Measurements from ENCODE around the gene C19orf47. TPM values are rescaled to one million over a fixed set of nuclear protein-coding genes. Genes with fewer than 3 reads are reported as not detected.
A peak's percentile ranks its signal among the peaks of the same experiment; 100 is the strongest.

Gene C19orf47
- total RNA-seq, 1 donor from 2014 or later = 15.2 TPM

DNA sequence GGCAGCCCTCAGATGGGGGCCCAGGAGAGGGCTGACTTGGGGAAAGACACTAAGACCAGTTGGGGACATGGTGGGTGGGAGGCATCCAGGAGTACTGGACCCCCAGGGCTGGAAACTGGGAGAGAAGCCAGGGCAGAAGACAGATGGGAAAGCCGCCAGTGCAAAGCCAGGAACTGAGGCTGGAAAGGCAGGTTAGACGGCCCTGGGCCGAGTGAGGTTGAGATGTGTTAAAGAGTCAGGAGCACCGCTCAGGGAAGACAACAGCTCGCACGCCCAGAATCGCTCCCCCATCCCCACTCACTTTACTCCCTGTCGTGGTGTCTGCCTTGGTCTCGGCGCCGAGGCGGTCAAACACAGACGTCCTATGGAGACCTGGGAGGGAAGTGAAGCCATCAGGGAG is 24.5 kb downstream of the C19orf47 start:
- intact Hi-C loops (cut with DNase I) = no loop called here
- no peak for ATAC-seq
- no peak for DNase-seq (ENCODE audit: low spot score)

DNA sequence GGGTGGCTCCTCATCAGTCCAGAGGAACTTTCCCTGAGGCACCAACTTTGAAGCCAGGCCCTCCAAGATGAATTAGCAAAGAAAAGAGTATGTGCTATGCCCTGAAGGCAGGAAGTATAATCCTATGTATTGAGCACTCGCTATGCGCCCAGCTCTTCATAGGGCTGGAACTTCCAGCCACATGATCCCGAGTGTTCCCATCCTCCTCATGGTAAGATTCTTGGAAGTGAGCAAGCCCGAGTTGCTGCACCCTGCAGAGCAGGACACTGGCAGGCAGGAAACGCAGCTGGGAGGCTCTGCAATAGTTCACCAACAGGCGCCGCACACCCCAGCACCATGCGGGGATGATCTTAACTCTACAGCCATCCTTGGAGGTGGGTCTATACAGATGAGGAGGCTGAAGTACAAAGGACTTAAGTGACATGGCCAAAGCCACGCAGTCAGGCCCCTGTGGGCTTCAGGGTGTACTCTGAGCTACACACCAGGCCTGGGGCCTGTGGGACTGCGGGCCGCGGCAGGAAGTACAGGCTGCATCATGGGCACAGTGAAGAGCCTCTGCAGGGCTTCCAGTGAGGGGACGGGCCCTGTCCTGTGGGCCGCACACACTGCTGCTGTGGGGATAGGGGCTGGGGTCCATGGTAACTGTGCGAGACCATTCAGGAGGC is 25.1 kb downstream of the C19orf47 start:
- ATAC-seq (no peak), DNase-seq (ENCODE audit: low spot score) (no peak)
- intact Hi-C loops (cut with DNase I) = no loop called here

DNA sequence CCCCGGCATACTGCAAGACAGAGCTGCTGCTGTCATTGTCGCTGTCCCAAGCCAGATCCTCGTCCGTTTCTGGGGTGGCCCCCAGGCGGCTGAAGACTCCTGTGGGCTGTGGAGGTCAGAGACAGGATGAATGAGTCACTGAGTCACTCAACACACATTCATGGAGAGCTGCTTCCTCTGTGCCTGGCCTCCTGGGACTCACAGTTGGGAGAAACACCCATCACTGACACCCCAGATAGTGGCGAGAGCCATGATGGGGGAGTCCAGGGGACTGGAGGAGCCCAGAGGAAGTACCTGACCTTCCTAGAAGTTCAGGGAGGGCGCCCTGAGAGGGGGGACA is 26.0 kb downstream of the C19orf47 start:
- DNase-seq (ENCODE audit: low spot score) (no peak), ATAC-seq (no peak)
- intact Hi-C loops (cut with DNase I) = no loop called here

DNA sequence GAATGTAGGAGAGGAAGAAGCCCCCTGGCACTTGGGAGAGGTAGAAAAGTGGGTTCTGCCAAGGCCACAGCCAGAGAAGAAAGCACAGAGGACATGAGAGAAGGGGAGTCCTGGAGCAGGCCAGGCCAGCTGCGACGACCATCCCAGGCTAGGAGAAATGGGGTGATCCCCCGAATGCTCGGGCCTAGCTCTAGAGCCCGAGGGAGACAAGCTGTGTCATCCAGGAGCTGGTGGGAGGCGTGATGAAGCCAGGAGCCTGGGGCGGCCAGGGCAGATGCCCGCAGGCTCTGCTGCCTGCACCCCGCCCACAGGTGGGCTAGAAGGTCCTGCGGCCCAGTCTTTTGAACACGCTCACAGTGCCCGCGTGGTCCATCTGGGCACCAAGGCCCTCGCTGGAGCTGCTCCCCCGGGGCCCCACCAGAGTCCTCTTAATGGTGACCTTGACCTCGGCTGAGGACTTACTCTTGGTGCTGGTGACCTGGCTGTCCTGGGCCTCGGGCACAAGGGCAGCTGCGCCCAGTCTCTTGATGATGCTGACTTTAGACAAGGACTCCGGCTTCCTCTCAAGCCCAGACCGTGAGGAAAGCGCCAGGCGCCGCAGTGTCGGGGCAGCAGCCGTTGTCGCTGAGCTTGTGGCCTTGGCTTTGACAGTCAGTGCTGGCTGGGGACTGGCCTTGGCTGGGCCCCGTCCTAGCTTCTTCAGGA is 26.5 kb downstream of the C19orf47 start:
- intact Hi-C loops (cut with DNase I) = no loop called here
- ATAC-seq (no peak), DNase-seq (ENCODE audit: low spot score) (no peak)

DNA sequence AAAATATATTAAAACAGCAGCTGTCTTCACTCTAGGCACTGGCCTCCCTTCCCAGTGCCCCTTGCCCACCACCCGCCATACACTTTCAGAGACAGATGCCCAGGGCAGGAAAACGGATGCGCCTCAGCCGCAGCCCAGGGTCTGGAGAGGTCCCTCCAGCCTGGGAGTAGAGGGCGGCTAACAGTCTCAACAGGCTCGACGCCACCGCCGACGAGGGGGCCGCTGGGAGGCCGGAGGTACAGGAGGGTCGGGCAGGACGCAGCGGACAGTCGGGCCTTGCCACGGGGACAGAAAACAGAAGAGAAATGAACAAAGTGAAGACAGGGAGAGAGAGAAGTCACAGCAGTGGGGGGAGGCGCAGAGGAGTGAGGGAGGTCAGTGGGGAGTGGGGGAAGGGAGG is 27.1 kb downstream of the C19orf47 start:
- DNase-seq (ENCODE audit: low spot score) (no peak), ATAC-seq (no peak)
- intact Hi-C loops (cut with DNase I) = no loop called here

DNA sequence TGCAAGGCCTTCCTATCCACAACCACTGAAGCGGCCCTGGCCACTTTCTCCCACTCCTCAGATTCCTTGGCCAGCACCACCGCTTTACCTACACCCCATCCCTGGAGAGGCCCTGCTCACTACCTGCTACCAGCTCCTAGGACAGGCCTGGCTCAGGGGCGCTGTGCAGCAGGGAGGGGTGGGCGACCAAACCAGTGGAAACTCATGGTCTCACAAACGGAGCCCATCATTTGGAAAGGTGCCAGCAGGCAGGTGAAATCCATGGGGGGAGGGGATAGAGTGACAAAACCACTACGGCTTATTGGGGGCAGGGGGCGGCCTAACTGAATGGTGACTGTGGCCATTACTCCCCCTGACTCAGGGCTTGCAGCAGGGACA is 27.6 kb downstream of the C19orf47 start:
- no peak for DNase-seq (ENCODE audit: low spot score)
- intact Hi-C loops (cut with DNase I) = no loop called here
- ATAC-seq = no peak

DNA sequence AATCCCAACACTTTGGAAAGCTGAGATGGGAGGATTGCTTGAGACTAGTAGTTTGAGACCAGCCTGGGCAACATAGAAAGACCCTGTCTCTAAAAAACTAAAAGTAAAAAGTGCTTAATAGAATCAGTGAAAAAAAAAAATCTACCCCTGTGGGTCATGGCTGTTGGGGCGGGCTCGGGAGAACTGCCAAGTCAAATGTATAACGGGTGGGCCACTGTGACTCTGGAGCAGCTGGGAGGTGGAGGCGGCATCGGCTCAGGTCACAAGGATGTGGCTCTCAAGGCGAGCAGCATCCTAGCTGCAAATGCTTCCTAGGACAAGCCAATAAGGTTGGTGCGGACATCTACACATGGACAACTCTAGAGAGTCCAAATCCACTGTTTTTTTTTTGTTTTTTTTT is 30.9 kb downstream of the C19orf47 start:
- ATAC-seq = no peak
- no peak for DNase-seq (ENCODE audit: low spot score)
- intact Hi-C loops (cut with DNase I) = no loop called here

DNA sequence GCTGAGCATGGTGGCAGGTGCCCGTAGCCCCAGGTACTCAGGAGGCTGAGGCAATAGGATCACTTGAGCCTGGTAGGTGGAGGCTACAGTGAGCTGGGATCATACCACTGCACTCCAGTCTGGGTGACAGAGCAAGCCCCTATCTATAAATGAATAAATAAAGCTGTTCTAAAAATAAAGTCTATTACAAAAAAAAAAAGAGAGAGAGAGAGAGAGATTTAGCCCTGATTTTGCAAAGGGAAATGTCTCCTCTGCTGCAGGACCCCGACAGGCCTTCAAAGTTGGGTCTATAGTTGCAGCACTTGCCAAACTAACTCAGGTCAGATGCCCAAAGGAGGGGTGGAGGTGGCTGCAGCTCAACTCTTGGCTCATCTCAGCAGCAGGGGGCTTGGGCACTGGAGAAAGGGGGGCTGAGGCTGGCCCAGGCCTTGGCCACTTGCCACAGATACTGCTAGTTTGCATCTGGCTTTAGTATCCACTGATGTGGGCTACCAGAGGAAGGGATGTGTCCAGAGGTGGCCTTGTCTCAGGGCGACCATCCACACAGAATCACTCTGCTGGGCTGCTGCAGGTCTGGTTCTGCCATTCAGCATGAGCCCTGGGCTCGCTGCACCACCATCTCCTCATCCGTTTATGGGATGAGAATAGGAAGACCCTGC is 32.3 kb downstream of the C19orf47 start:
- DNase-seq (ENCODE audit: low spot score) (no peak), ATAC-seq (no peak)
- intact Hi-C loops (cut with DNase I) = no loop called here

DNA sequence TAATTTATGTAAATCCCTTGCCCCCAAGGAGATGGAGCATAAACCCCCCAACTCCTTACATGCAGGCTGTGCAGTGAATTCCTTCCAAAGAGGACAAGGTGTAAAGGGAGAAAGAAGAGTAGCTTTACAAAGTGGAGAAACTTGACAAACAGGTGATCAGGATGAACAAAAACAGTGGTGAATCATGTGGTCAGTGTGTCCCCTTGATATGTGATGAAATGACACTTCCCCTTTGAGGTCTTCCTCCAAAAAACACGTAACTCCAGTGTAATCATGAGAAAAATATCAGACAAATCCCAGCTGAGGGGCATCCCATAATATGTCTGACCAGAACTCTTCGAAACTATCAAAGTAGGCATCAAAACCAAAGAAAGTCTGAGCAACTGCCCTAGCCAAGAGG is 33.5 kb downstream of the C19orf47 start:
- ATAC-seq (no peak), DNase-seq (ENCODE audit: low spot score) (no peak)
- intact Hi-C loops (cut with DNase I) = no loop called here

DNA sequence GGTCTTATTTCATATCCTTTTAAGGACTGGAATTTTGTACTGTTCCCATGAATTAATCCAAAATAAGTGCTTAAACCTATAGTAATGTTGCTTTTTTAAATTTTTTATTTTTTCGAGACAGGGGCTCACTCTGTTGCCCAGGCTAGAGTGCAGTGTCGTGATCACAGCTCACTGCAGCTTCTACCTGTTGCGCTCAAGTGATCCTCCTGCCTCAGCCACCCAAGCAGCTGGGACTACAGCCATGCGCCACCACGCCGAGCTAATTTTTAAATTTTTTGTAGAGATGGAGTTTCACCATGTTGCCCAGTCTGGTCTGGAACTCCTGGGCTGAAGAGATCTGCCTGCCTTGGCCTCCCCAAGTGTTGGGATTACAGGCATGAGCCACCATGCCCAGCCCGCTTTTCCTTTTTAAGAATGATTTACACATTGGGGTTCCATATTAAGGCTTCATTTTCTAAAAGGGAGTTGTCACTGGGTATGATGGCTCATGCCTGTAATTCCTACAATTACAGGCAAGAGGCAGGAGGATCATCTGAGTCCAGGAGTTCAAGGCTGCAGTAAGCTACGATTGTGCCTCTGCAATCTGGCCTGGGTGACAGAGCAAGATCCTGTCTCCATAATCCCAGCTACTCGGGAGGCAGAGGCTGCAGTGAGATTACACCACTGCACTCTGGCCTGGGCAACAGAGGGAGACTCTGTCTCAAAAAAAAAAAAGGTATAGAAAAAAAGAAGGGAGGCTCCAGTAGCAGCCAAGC is 34.8 kb downstream of the C19orf47 start:
- ATAC-seq = no peak
- no peak for DNase-seq (ENCODE audit: low spot score)
- intact Hi-C loops (cut with DNase I) = no loop called here

DNA sequence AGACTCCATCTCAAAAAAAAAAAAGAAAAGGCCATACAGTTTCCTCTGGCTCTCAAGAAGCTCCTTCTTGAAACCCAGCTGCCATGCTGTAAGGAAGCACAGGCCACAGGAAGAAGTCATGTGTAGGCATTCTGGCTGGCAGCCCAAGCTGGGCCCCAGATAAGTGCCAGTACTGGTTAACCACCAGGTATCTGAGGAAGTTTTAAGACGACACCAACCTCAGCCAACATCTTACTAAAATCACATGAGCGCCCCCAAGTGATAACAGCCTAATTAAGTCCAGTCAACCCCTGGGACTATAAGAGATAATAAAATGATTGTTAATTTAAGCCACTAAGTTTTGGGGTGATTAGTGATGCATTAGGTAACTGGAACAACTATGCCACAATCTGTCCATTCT is 35.7 kb downstream of the C19orf47 start:
- intact Hi-C loops (cut with DNase I) = no loop called here
- ATAC-seq (no peak), DNase-seq (ENCODE audit: low spot score) (no peak)

DNA sequence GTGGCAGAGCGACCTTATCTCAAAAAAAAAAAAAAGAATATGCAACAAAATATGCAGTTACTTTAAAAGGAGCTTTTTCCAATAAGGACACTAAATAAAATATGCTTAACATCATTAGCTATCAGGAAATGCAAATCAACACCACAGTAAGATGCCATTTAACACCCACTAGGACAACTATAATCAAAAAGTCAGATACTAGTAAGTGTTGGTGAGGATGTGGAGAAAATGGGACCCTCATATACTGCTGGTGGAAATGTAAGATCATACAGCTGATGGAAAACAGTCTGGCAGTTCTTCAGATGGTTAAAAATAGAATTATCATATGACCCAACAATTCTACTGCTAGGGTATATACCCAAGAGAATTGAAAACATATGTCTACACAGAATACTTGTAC is 38.5 kb downstream of the C19orf47 start:
- no peak for DNase-seq (ENCODE audit: low spot score)
- no peak for ATAC-seq
- intact Hi-C loops (cut with DNase I) = loop anchor here (5.0 kb wide), 1 partner anchor 288 kb away; no protein-coding TSS in a partner anchor

DNA sequence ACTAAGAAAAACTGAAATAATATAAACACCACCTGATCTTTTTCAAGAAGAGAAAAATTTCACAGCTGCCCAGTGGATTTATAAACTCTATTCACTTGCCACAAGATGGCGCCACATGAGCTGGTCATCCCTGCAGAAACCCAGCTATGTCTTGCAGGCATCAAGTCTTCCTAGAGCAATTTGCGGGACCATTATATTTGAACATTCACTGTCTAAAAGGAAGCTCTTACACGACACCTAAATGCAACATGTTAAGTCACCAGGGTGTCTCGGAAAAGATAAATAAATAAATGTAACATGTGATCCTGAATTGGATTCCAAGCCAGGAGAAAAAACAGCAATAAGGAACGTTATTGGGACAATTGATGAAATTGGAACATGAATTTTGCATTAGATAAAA is 42.8 kb downstream of the C19orf47 start:
- DNase-seq (ENCODE audit: low spot score) (peak; percentile 89), ATAC-seq (peak; percentile 83)
- intact Hi-C loops (cut with DNase I) = loop anchor here (5.0 kb wide), 1 partner anchor 292 kb away; no protein-coding TSS in a partner anchor

DNA sequence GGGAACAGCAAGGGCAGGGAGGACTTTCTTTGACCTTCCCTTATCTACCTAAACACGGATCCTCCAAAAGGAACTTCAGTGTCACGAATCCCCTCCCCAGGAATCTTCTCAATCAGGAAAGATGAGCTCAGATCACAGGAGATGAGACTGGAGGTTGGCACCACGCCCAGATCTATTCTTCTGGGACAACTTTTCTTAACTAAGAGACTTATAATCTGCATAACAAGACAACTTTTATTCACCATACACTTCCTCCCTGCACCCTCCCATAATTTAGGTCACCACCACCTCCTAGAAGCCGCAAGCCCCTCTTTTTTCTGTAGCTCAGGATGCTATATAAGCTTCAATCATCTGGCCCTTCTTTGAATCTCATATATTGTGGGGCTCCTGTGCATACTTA is 43.9 kb downstream of the C19orf47 start:
- ATAC-seq (peak; percentile 26), DNase-seq (ENCODE audit: low spot score) (no peak)
- intact Hi-C loops (cut with DNase I) = no loop called here

DNA sequence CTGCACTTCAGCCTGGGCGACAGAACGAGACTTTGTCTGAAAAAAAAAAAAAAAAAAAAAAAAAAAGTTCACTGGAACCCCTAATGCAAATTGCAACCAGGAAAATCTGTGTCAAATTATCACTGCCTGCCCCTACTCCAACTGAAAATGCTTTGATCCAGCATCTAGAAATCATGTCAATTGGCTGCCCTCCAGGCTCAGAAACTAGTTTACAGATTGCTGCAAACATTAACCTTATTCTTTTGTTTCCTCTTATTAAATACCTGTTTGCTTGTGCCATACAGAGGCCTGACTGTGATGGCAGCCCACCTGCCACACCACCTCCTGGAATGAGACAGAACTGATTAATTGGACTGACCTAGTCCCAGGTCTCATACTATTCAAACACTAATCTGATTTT is 44.4 kb downstream of the C19orf47 start:
- intact Hi-C loops (cut with DNase I) = no loop called here
- DNase-seq (ENCODE audit: low spot score) = no peak
- no peak for ATAC-seq

DNA sequence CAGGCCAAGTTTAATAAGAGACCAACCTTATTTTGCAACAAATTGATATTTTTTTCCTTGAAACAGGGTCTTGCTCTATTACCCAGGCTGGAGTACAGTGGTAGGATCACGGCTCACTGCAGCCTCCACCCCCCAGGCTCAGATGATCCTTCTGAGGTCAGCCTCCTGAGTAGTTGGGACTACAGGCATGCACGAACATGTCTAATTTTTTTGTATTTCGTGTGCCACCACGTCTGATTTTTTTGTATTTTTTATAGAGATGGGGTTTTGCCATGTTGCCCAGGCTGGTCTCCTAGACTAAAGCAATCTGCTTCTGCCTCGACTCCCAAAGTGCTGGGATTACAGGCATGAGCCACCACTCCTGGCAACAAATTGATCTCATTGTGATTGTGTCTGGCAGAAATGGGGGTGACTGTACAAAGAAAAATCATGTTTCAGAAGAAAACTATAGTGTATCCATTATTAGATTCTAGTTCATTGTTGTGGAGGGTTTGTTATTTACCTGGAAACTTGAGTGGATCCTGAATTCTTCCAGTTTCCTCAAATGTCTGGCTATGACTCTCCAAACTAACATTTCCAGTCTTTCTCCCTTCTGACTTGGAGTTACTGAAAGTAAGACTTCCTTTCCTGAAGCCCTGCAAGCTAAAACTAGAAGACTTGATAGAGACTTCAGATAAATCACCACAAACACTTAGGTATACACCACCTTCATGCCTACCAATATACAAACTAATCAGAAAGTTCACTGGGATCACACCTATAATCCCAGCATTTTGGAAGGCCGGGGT is 45.8 kb downstream of the C19orf47 start:
- intact Hi-C loops (cut with DNase I) = no loop called here
- ATAC-seq (no peak), DNase-seq (ENCODE audit: low spot score) (no peak)

DNA sequence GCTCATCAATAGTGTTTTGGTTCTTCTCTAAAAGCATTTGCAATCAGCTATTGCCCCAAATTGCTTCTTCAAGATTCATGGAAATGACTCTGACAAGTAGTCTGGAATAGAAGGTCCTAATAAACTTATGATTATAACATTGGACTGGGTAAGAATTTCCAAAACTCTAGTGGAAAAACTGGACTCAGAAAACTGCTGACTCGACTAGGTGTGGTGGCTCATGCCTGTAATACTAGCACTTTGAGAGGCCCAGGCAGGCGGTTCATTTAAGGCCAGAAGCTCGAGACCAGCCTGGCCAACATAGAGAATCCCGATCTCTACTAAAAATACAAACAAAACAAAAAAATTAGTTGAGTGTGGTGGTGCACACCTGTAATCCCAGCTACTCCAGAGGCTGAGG is 47.5 kb downstream of the C19orf47 start:
- intact Hi-C loops (cut with DNase I) = no loop called here

DNA sequence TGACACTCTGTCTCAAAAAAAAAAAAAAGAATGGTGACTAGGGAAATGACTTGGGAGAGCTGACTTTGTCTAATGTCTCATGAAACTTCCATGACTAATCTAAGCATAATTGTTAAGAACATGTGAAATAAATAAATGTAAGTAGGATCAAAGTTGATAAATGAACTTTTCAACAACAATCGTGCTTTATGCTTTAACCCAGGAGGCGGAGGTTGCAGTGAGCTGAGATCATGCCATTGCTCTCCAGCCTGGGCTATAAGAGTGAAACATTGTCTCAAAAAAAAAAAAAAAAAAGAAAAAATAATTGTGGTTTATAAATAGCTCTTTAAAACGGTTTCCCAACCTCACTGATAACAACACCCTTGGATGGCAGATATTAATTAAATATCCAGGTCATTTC is 50.2 kb downstream of the C19orf47 start:
- ATAC-seq (no peak), DNase-seq (ENCODE audit: low spot score) (no peak)
- intact Hi-C loops (cut with DNase I) = no loop called here

More for the DNA sequence above, 47.5 kb downstream of the C19orf47 start:
- DNase-seq (ENCODE audit: low spot score) = no peak
- ATAC-seq = no peak

DNA sequence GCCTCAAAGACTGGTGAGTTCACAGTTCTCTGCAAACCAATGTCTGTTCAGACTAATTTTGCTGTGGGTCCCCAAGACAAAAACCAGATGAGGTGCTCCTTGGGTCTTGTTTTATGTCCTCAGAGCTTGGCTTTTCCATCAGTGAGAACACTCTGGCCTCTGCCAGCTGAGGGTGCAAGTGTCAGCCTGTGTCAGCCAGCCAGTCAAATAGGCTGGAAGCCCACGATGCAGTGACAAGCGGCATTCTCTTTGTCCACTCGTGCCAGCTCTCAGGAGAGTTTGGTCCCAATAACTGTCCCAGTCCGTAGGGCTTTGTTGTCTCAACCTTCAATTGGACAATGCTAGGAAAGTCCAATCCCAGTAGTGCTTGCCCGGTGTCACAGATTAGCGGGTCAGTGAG is 53.6 kb downstream of the C19orf47 start:
- no peak for ATAC-seq
- intact Hi-C loops (cut with DNase I) = no loop called here

More for the DNA sequence above, 53.6 kb downstream of the C19orf47 start:
- no peak for DNase-seq (ENCODE audit: low spot score)

All from sciatic nerve (tissue), 2 donors.